ENCODE results near the gene COL6A3.
"Not testable (repeated sequence)": the region's sequence is repeated elsewhere in the genome, so short reads cannot be mapped to it uniquely, and the experiment has no call there.

COL6A3 gene

GRCh38 chr2:237383991-237384671, 29.8 kb downstream of the COL6A3 start:
- no peak for DNase-seq (ENCODE audit: low spot score)

- DNase-seq (ENCODE audit: low spot score) = no peak
These were observed 33.2 kb downstream of the COL6A3 start for GRCh38 chr2:237380768-237381167.

DNA sequence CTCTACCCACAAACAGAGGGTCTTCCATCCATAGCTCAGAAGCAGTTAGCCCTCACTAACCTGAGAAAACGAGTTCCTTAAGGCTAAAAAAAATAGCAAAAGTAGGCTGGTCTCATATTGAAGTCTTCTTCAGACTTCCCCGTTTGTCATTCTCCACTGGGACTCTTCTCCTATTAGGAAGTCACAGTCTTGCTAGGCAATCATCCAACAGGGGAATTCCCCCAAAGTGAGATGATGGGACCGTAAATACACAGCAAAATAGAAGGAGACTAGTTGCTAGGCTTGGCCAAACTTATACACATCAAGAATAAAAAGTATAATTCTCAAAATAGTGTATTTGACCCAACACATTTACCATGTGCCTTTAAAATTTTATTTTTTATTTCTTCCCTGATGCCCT, 34.3 kb downstream of the COL6A3 start:
- no peak for DNase-seq (ENCODE audit: low spot score)

GRCh38 chr2:237378650-237379049, 35.3 kb downstream of the COL6A3 start:
- no peak for DNase-seq (ENCODE audit: low spot score)

- no peak for DNase-seq (ENCODE audit: low spot score)
These were observed 39.5 kb downstream of the COL6A3 start for GRCh38 chr2:237374284-237375060.

GRCh38 chr2:237371856-237372255, 42.1 kb downstream of the COL6A3 start:
- no peak for DNase-seq (ENCODE audit: low spot score)

- DNase-seq (ENCODE audit: low spot score) = no peak
These were observed 48.3 kb downstream of the COL6A3 start for GRCh38 chr2:237365671-237366070.

DNA sequence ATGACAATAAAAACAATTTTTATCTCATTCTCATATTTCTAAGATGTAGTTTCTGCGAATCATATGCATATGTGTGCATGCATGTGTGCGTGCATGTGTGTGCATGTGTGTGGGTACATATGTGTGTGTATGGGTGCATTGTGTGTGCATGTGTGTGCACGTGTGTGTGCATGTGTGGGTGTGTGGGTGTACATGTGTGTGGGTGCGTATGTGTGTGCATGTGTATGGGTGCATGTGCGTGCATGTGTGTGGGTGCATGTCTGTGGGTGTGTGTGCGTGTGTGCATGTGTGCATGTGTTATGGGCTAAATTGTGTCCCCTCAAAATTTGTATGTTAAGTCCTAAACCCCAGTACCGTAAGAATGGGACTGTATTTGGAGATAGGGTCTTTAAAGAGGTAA, 49.3 kb downstream of the COL6A3 start:
- DNase-seq (ENCODE audit: low spot score) = no peak

GRCh38 chr2:237361194-237362004, 52.6 kb downstream of the COL6A3 start:
- peak; percentile 22 for DNase-seq (ENCODE audit: low spot score)

DNA sequence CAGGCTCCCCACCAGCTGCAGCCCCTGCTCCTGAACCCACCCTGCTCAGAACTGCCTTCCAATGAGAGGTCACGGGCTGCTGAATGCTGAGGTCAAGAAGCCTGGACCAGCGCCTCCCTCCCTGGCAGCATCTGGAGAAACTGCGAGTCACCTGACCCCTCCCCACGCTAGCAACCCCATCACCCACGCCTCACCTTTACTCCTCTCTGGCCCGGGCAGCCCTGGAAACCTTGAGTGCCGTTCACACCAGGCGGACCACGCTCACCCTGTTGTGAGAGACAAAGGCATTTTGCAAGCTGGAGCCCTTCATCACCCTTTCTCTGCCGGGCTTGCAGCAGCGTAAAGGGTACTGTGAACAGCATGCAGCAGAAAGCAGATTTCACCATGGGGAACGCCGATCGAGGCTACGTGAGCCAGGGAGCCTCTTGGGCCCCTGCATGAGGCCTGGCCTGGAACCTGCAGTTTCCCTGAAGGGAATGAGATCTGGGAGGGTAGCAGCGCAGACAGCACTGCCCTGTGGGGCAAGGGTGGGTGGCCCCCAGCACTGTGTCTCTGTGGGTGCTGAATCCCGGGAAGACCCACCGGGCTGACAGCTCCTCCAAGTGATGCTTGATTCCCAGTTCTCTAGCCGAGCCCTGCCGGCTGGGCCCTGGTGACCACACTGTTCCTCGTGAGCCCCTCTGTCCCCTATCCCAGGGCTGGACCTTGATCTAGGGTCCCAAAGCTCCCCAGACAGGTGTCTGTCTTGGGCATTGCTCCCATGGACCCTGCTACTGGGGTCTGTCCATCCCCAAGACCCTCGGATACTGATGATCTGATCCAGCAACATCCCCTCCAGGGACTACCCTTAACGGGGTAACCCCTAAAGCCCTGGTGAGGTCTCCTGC, 53.8 kb downstream of the COL6A3 start:
- DNase-seq (ENCODE audit: low spot score) = no peak

DNA sequence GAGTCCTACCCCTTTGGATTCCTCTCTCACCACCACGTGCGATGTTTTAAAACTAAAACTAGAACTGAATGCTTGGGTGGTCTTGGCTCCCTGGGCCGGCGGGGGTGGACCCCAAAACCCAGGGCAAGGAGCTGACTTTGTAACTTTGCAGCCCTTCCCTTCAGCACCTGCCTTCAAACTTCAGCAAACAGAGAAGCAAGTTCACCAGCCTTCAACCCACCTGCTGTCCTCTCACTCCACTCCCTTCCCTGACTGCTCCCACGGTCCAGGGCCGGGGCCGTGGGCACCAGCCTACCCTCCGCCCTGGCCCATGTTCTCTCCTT, 54.5 kb downstream of the COL6A3 start:
- DNase-seq (ENCODE audit: low spot score) = no peak

DNA sequence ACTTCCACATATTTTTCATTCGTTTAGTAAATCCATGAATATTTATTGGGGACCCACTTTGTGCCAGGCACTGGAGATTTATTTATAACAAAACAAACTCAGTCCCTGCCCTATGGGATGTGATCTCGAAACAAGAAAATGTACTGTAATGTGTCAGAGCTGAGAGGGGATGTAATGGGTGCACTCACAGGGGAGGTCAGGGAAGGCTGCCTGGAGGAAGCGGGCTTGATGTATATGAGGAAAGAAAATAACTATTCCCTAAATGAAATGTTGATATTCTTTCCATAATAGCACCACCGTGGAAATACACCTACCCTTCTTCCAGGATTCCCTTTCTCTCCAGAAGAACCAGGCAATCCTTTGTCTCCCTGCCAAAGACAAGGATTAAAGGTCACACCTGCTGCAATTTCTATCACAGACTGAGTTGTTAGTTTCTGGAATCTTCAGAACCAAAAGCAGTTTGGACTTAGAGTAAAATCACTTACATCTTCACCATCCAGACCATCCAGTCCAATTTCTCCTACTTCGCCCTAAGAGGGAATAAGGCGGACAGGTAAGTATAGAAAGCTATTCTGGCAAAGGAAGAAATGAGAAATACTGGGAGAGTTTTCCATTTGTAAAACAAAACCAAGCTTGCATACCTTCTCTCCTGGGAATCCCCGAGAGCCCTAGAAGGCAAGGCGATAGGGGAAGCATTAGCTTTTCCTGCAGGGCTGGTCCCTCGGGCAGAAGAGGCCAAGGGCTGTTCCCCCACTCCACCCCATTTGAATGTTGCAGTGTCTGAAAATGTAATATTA, 55.0 kb downstream of the COL6A3 start:
- DNase-seq (ENCODE audit: low spot score) = no peak

DNA sequence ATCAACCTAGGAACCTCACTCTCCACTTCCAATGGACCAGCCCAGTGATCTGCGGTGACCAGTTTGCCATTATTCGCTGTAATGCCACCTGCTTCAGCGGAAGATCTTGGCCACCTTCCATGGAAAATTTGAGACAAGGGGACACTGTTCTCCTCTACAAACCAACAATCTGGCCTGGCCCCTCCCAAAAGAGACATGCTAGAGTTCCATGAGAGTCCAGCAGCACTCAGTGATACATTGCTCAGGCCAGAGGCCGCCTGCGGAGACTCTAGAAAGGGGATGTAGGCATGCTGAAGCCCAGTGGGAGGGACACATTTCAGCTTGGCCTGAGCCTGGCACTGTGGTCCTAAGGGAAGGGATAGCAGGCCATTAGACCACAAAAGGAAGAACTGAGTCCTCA, 58.3 kb downstream of the COL6A3 start:
- DNase-seq (ENCODE audit: low spot score) = no peak

GRCh38 chr2:237354892-237355291, 59.1 kb downstream of the COL6A3 start:
- peak; percentile 68 for DNase-seq (ENCODE audit: low spot score)

GRCh38 chr2:237354172-237354571, 59.8 kb downstream of the COL6A3 start:
- not testable (repeated sequence) for DNase-seq (ENCODE audit: low spot score)

DNA sequence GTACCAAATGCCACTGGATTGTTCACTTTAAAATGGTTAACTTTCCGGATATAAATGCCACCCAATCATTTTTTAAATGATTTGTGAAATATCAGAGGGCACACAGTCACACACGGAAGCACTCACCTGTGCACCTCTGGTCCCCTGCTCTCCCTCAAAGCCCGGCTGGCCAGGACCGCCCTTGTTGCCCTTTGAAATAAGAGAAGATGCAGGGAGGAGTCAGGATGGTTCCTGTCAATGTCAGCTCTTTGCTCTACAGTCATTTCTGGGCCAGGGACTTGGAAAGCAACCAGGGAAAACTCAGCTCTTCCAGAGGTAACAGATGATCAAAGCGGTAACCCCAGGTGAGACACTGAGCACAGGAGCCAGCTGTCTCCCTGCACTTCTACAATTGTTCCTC, 60.7 kb downstream of the COL6A3 start:
- no peak for DNase-seq (ENCODE audit: low spot score)

- no peak for DNase-seq (ENCODE audit: low spot score)
These were observed 61.6 kb downstream of the COL6A3 start for GRCh38 chr2:237352279-237352845.

DNA sequence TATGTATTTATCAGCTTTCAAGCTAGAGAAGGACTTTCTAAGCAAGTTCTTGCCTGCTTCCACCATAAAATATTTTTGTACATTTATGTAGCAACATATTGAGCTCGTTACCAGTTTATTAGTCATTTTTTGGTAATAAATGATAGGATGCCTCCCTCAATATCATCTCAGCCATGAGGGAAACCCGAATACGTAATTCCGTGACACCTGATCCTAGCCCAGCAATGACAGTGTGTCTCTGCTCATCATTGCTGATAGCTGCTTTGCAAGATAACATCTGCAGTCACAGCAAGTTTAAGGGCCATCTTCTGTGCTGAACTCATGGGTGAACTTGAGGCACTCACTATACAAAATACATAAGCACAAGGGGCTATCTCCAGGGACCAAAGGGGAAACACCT, 62.2 kb downstream of the COL6A3 start:
- DNase-seq (ENCODE audit: low spot score) = no peak

DNA sequence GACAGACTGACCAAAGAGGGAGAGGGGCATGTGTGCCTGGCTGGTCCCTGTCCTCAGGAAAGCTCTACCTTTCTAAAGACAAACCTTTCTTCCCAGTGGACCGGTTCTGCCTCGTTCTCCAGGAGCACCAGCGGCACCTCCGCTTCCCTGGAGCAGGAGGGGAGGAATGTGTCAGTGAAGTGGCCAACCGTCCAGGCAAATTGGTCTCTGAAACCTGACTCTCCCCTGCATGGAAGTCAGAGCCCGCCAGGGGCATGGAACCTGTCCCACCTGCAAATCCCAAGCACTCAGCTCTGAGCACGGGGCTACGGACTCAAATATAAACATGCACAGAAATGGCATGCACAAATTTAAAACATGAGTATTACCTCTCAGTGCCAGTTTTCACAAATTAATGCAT, 62.9 kb downstream of the COL6A3 start:
- no peak for DNase-seq (ENCODE audit: low spot score)

DNA sequence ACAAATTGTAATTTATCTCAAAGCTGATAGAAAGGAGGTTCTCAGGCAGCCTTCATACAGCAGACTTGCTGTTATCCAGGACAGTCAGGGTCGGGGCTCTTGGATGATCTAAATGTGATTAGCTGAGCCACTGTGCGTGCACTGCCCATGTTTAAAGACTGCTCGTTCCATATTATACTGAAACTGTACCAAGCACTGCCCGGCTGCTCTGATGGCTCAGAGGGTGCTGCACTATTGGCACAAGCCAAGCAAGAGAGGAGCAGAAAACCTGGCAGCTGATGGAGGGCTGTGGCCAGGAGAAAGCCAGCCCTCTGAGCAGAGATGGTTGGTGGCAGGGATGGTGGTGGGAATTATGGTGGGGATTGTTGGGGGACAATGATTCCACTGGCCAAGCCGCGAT, 63.4 kb downstream of the COL6A3 start:
- no peak for DNase-seq (ENCODE audit: low spot score)

DNA sequence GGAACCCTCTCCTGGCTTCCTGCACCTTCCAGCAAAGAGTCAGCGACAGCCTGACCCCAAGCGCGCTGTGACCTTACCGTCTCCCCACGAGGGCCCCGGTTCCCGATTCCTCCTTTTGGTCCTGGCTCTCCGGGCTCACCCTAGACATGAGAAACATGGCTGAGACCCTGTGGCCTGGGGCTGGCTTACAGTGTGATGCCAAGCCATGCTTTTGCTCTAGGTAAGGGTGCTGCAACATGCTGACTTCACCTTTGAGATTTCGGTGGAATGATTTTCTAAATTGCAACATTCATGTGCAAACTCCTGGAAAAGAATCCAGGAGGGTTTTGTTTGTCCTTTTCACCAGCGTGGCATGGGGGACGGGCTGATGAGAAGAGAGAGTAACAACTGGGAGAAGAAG, 63.9 kb downstream of the COL6A3 start:
- no peak for DNase-seq (ENCODE audit: low spot score)

Data from hepatic stellate cell (primary cell).